Spinal cord (tissue), 10 donors: ENCODE measurements around the gene FUT2. TPM values are rescaled to one million over a fixed set of nuclear protein-coding genes. Genes with fewer than 3 reads are reported as not detected.
A peak's percentile ranks its signal among the peaks of the same experiment; 100 is the strongest.

Source experiments
- DNase-seq, 6 donors: peaks; one replicate each; pipeline versions ENCODE4 v3.0.0 to v3.0.0-alpha.2; 2013 to 2015; ENCODE audit warnings: low spot score in 6 of 6, low read depth in 4 of 6
- H3K27ac ChIP-seq: one replicate; pipeline ENCODE4 v1.5.1; 2013; ENCODE audit warnings: low read depth, low read length, control low read depth
- H3K27me3 ChIP-seq: one replicate; pipeline ENCODE4 v1.6.1; 2013; ENCODE audit warnings: low read length; ENCODE audit not compliant: control insufficient read depth, insufficient read depth
- H3K36me3 ChIP-seq: one replicate; pipeline ENCODE4 v1.6.1; 2013; ENCODE audit warnings: low read length; ENCODE audit not compliant: control insufficient read depth, insufficient read depth
- H3K4me1 ChIP-seq: one replicate; pipeline ENCODE4 v1.6.1; 2013; ENCODE audit warnings: low read length; ENCODE audit not compliant: control insufficient read depth, insufficient read depth
- H3K4me3 ChIP-seq: one replicate; pipeline ENCODE4 v1.5.1; 2013; ENCODE audit warnings: low read depth, low read length, control low read depth
- H3K9me3 ChIP-seq: one replicate; pipeline ENCODE4 v1.6.1; 2013; ENCODE audit warnings: low read length; ENCODE audit not compliant: control insufficient read depth, insufficient read depth
- WGBS: methylation state at CpG from one replicate; pipeline ENCODE4 v1.1.5; 2013; ENCODE audit warnings: missing lambda C conversion rate; ENCODE audit not compliant: insufficient coverage; 5-methylcytosine and 5-hydroxymethylcytosine counted together
- long read RNA-seq, 4 donors: transcript quantifications; one replicate each; lab custom pipeline, GENCODE V29; 2026
- polyA plus RNA-seq, 2 donors: library from polyadenylated mRNA; unstranded; fragments of 120-200 nt; gene quantifications; one replicate each; pipeline ENCODE4 v1.2.1, GENCODE V29; 2013; ENCODE audit not compliant: insufficient read length in 2 of 2
- total RNA-seq, 2 donors: library from RNA; depleted of rRNA in 1 of 2; stranded (reverse); fragments of 120-200 nt in 1 of 2; fragments of >200 nt in 1 of 2; gene quantifications; one replicate each; pipeline versions ENCODE4 v1.2.3 to v1.2.4, GENCODE V29; 2013 to 2014
- donor health status: healthy.

The FUT2 gene
- total RNA-seq, result not detected
- polyA plus RNA-seq, result 1 to 10 TPM; 2.1 to 6.7 TPM
- long read RNA-seq, donor 1, result 0 reads
- long read RNA-seq, donor 2, result 0 reads
- long read RNA-seq, donor 3, result 0 reads
- long read RNA-seq, donor 4, result 0 reads

GRCh38 chr19:48695743-48696352 is at the start of gene FUT2:
FUT2 (plus strand) TSS chr19:48695971; CDS start chr19:48702957, 6,986 bp downstream.
- peaks cover 12% of the 10 kb centered on the region for H3K4me1 ChIP-seq
- H3K36me3 ChIP-seq, result no peaks in the 10 kb centered on the region
- peaks cover 24% of the 10 kb centered on the region for H3K27me3 ChIP-seq
- no peak within 1 kb of the TSS for H3K4me3 ChIP-seq
- 28% methylated on average over 11 of the region's 16 CpGs for WGBS
- no peaks in the 10 kb centered on the region for H3K9me3 ChIP-seq
- DNase-seq, result no peak
- H3K27ac ChIP-seq, result no peak within 1 kb of the TSS

GRCh38 chr19:48646001-48646721 is 49.6 kb upstream of the FUT2 start, which contains the start of gene CA11:
CA11 (minus strand) TSS chr19:48646187; CDS start chr19:48645632, 555 bp downstream.
- H3K36me3 ChIP-seq, result no peaks in the 10 kb centered on the region
- peak in 5 of 6 donors; percentile 82 to 98 (median 92) for DNase-seq
- under 1% methylated on average over 31 of the region's 33 CpGs for WGBS
- no peaks in the 10 kb centered on the region for H3K9me3 ChIP-seq
- H3K4me3 ChIP-seq, result peak within 1 kb of the TSS; percentile 62
- H3K27ac ChIP-seq, result peak within 1 kb of the TSS; percentile 89
- no peaks in the 10 kb centered on the region for H3K27me3 ChIP-seq
- H3K4me1 ChIP-seq, result peaks cover 24% of the 10 kb centered on the region

- Histone ChIP-seq H3K27ac (peak overlapping the region; percentile 89), H3K4me1 (peaks cover 24% of the 10 kb centered on the region), H3K9me3 (no peaks in the 10 kb centered on the region), H3K4me3 (peak overlapping the region; percentile 62), H3K36me3 (no peaks in the 10 kb centered on the region), H3K27me3 (no peaks in the 10 kb centered on the region)
- WGBS, result 2% methylated on average over 6 of the region's 10 CpGs
- DNase-seq, result no peak
These were observed 49.0 kb upstream of the FUT2 start for GRCh38 chr19:48646722-48647216.

- Histone ChIP-seq H3K4me1 (peaks cover 24% of the 10 kb centered on the region), H3K27me3 (no peaks in the 10 kb centered on the region), H3K36me3 (no peaks in the 10 kb centered on the region), H3K27ac (no peak overlapping the region), H3K4me3 (no peak overlapping the region), H3K9me3 (no peaks in the 10 kb centered on the region)
- WGBS, result no CpG with 5 or more reads among the region's 2 CpGs
- DNase-seq, result no peak
These were observed 47.6 kb upstream of the FUT2 start for GRCh38 chr19:48648134-48648533.

GRCh38 chr19:48650974-48651682 is 44.6 kb upstream of the FUT2 start:
- peaks cover 12% of the 10 kb centered on the region for H3K4me1 ChIP-seq
- H3K27me3 ChIP-seq, result no peaks in the 10 kb centered on the region
- DNase-seq, result no peak
- no peaks in the 10 kb centered on the region for H3K36me3 ChIP-seq
- no peaks in the 10 kb centered on the region for H3K9me3 ChIP-seq
- no peak overlapping the region for H3K4me3 ChIP-seq
- WGBS, result 98% methylated on average over 7 of the region's 12 CpGs
- no peak overlapping the region for H3K27ac ChIP-seq

- peaks cover 8% of the 10 kb centered on the region for H3K4me1 ChIP-seq
- no peaks in the 10 kb centered on the region for H3K27me3 ChIP-seq
- H3K27ac ChIP-seq, result no peak overlapping the region
- no peaks in the 10 kb centered on the region for H3K9me3 ChIP-seq
- no peak for DNase-seq
- WGBS, result 73% methylated on average over 4 of the region's 5 CpGs
- H3K4me3 ChIP-seq, result no peak overlapping the region
- H3K36me3 ChIP-seq, result no peaks in the 10 kb centered on the region
These were observed 44.1 kb upstream of the FUT2 start for GRCh38 chr19:48651683-48652048.

- H3K27ac ChIP-seq, result no peak overlapping the region
- 28% methylated on average over 11 of the region's 11 CpGs for whole genome bisulfite sequencing
- H3K4me1 ChIP-seq, result peaks cover 8% of the 10 kb centered on the region
- DNase-seq, result peak in 2 of 6 donors; percentile 11 to 27
- H3K27me3 ChIP-seq, result no peaks in the 10 kb centered on the region
- H3K36me3 ChIP-seq, result no peaks in the 10 kb centered on the region
- no peak overlapping the region for H3K4me3 ChIP-seq
- no peaks in the 10 kb centered on the region for H3K9me3 ChIP-seq
These were observed 41.3 kb upstream of the FUT2 start for GRCh38 chr19:48654299-48655059.

- WGBS, result 45% methylated on average over 12 of the region's 16 CpGs
- Histone ChIP-seq H3K27ac (peak overlapping the region; percentile 69), H3K4me3 (no peak overlapping the region), H3K9me3 (no peaks in the 10 kb centered on the region), H3K4me1 (peaks cover 14% of the 10 kb centered on the region), H3K36me3 (no peaks in the 10 kb centered on the region), H3K27me3 (no peaks in the 10 kb centered on the region)
- DNase-seq, result peak in 2 of 6 donors; percentile 11 to 61
These were observed 38.8 kb upstream of the FUT2 start for GRCh38 chr19:48656840-48657474.
